CD4-positive, CD25-positive, alpha-beta regulatory T cell (primary cell): ENCODE results near the gene MTG2. TPM values are rescaled to one million over a fixed set of nuclear protein-coding genes. Genes with fewer than 3 reads are reported as not detected.

Experiments used
- ATAC-seq, 2 donors: fragments of 150-1000 bp; cut with Tn5 transposase; one replicate each; pipeline ENCODE4 v1.10.0; 2021; ENCODE audit warnings: low read depth in 2 of 2, moderate number of reproducible peaks in 2 of 2, moderate library complexity in 1 of 2
- DNase-seq, 3 donors: peaks; one replicate each; pipeline versions ENCODE4 v3.0.0 to v3.0.0-alpha.2; 2012 to 2022; ENCODE audit warnings: mixed read lengths in 1 of 3
- H3K27ac ChIP-seq: one replicate; pipeline ENCODE4 v1.7.0; 2013; ENCODE audit warnings: mild to moderate bottlenecking, low read length; ENCODE audit not compliant: insufficient read depth, poor library complexity, severe bottlenecking
- H3K27me3 ChIP-seq: one replicate; pipeline ENCODE4 v1.7.0; 2013; ENCODE audit warnings: low read length; ENCODE audit not compliant: control insufficient read depth, insufficient read depth
- H3K36me3 ChIP-seq: one replicate; pipeline ENCODE4 v1.7.0; 2013; ENCODE audit warnings: mild to moderate bottlenecking, low read length, moderate library complexity; ENCODE audit not compliant: control insufficient read depth, insufficient read depth
- H3K4me1 ChIP-seq: 2 replicates; pipeline ENCODE4 v1.7.0; 2013; ENCODE audit warnings: mild to moderate bottlenecking, low read length; ENCODE audit not compliant: insufficient read depth, control insufficient read depth, poor library complexity, severe bottlenecking
- H3K4me3 ChIP-seq: one replicate; pipeline ENCODE4 v1.7.0; 2013; ENCODE audit warnings: low read depth, mild to moderate bottlenecking, low read length, moderate library complexity
- H3K9me3 ChIP-seq, 2 experiments: 1 replicate in 1 of 2; 2 replicates in 1 of 2; pipeline ENCODE4 v1.7.0; 2013; ENCODE audit warnings: low read length in 2 of 2, mild to moderate bottlenecking in 1 of 2, moderate library complexity in 1 of 2; ENCODE audit not compliant: control insufficient read depth in 2 of 2
- H3K27ac Mint-ChIP-seq, 3 donors: one replicate each; pipeline ENCODE4 v1.8.0; 2020 to 2022; ENCODE audit warnings: mild to moderate bottlenecking in 3 of 3, mixed read lengths in 3 of 3, moderate library complexity in 2 of 3
- H3K27me3 Mint-ChIP-seq: one replicate; pipeline ENCODE4 v1.8.0; 2022; ENCODE audit warnings: mild to moderate bottlenecking, mixed read lengths
- H3K36me3 Mint-ChIP-seq: one replicate; pipeline ENCODE4 v1.8.0; 2020; ENCODE audit warnings: mixed read lengths
- H3K4me1 Mint-ChIP-seq, 4 donors: one replicate each; pipeline ENCODE4 v1.8.0; 2020 to 2022; ENCODE audit warnings: mixed read lengths in 4 of 4, mild to moderate bottlenecking in 1 of 4
- H3K4me3 Mint-ChIP-seq, 4 donors: one replicate each; pipeline ENCODE4 v1.8.0; 2020 to 2022; ENCODE audit warnings: mild to moderate bottlenecking in 4 of 4, mixed read lengths in 4 of 4, moderate library complexity in 3 of 4
- H3K9me3 Mint-ChIP-seq, 7 donors: one replicate each; pipeline ENCODE4 v1.8.0; 2020 to 2022; ENCODE audit warnings: mixed read lengths in 7 of 7, mild to moderate bottlenecking in 3 of 7, moderate library complexity in 2 of 7
- polyA plus RNA-seq, 4 donors: library from polyadenylated mRNA; unstranded; fragments of 300-500 nt; fragmentation: Illumina TruSeq; gene quantifications; one replicate each; pipeline ENCODE4 v1.2.3, GENCODE V29; 2021
- total RNA-seq: library from RNA; stranded (reverse); gene quantifications from one replicate; pipeline ENCODE4 v1.2.3, GENCODE V29; 2022

Gene MTG2
- total and polyA plus RNA-seq, 5 donors from 2014 or later, result 17.5 to 23.6 (median 18.9) TPM

DNA sequence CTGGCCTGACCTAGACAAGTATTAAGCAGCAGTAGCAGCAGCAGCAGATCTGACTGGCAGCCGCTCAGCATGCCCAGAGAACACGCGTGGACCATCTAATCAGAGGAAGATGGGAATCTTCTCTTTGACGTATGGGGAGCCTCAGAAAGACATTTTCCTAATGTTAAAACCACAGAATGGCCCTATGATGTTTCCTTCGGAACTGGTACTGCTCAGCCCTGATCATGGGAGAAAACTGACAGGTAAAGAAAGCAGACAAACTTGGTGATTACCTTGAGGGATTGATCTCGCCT is 45.8 kb upstream of the MTG2 start:
- peaks cover 84% of the 10 kb centered on the region for H3K36me3 ChIP-seq
- peak overlapping the region; percentile 61 to 84 (median 83) for H3K27ac Mint-ChIP-seq
- peaks cover 5 to 53% (median 40%) of the 10 kb centered on the region in 4 donors for H3K4me1 Mint-ChIP-seq
- no peaks in the 10 kb centered on the region for H3K9me3 Mint-ChIP-seq
- no peaks in the 10 kb centered on the region for H3K9me3 ChIP-seq
- H3K27ac ChIP-seq, result peak overlapping the region; percentile 25
- H3K36me3 Mint-ChIP-seq, result peaks cover 38% of the 10 kb centered on the region
- DNase-seq (no peak), ATAC-seq (no peak)
- H3K27me3 Mint-ChIP-seq, result peaks cover 3% of the 10 kb centered on the region
- no peaks in the 10 kb centered on the region for H3K27me3 ChIP-seq
- peaks cover 20% of the 10 kb centered on the region for H3K4me1 ChIP-seq
- H3K4me3 Mint-ChIP-seq, result peak overlapping the region in 2 of 4 donors; percentile 27 to 75
- no peak overlapping the region for H3K4me3 ChIP-seq

DNA sequence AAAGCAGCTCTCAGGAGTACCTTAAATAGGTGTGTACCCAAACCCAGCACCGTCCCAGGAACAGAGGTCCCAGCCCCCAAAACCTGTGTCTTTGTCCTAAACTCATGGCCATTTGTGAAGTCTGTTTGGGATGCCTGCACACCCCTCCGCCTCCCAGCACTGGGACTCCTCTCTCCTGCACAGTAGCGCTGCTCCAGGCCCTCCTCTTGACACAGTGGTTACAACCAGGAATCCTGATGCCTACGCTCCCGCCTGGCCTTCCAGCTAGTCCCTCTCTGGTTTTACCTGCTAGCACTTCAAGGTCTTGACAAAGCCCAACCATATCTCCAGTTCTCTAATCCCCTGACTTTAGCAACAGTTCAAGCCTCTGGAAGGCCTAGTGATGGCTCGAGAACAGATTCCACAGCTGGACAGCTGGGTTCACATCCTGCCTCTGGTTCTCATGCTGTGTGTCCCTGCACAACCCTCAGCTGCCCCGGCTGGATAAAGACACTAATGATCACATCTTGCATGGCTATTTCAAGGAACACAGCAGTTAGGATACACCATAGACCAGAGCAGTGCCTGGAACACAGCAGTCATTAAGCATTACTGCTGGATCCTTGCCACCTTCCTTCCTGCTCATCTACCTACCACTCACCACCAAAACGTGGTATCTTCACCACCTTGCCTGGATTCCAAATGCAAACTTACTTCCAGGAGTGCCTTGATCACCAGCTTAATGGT is 45.2 kb upstream of the MTG2 start:
- Mint-ChIP-seq H3K4me1 (peaks cover 5 to 50% (median 38%) of the 10 kb centered on the region in 4 donors), H3K9me3 (no peaks in the 10 kb centered on the region), H3K27me3 (peaks cover 5% of the 10 kb centered on the region), H3K36me3 (peaks cover 32% of the 10 kb centered on the region), H3K4me3 (peak overlapping the region in 1 of 4 donors; percentile 75), H3K27ac (peak overlapping the region in 2 of 3 donors; percentile 83 to 84)
- Histone ChIP-seq H3K9me3 (no peaks in the 10 kb centered on the region), H3K27me3 (no peaks in the 10 kb centered on the region), H3K27ac (no peak overlapping the region), H3K4me3 (no peak overlapping the region), H3K36me3 (peaks cover 78% of the 10 kb centered on the region), H3K4me1 (peaks cover 26% of the 10 kb centered on the region)
- ATAC-seq, result no peak
- no peak for DNase-seq

DNA sequence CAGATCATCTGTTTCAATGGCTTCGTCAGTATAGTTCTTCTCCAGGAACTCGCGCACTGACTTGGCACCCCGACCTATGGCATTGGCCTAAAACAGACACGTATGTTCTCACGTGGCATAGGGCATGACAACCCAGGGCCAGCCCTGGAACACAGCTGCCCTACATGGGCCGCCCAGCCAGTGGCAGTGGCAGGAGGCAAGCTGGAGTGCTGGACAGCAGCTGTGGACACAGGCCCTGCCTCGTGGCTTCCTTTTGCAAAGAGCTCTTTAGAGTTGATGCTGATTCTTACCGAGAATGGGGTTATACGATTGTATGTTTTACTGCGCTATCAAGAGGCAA is 44.7 kb upstream of the MTG2 start:
- Mint-ChIP-seq H3K27ac (peak overlapping the region in 2 of 3 donors; percentile 42 to 83), H3K4me3 (peak overlapping the region in 2 of 4 donors; percentile 37 to 38), H3K4me1 (peaks cover 5 to 50% (median 38%) of the 10 kb centered on the region in 4 donors), H3K9me3 (no peaks in the 10 kb centered on the region), H3K36me3 (peaks cover 32% of the 10 kb centered on the region), H3K27me3 (peaks cover 5% of the 10 kb centered on the region)
- no peaks in the 10 kb centered on the region for H3K9me3 ChIP-seq
- peaks cover 26% of the 10 kb centered on the region for H3K4me1 ChIP-seq
- ATAC-seq (no peak), DNase-seq (no peak)
- peaks cover 73% of the 10 kb centered on the region for H3K36me3 ChIP-seq
- no peaks in the 10 kb centered on the region for H3K27me3 ChIP-seq
- no peak overlapping the region for H3K27ac ChIP-seq
- H3K4me3 ChIP-seq, result no peak overlapping the region

DNA sequence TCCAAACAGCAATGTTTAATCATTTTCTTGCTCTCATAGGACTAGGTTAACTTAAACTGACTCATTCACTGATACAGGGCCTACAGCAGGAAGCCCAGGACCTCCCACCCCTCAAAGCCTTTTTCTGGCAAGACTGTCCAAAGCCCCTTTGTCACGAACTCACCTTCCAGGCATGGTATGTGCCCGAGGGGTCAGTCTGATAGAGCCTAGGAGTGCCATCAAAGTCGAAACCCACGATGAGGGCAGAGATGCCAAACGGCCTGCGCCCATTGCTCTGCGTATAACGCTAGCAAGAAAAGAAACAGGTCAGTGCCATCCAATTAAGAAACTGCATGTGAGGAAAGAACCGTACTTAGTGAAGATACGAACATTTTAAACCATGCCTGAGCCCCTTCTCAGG is 43.9 kb upstream of the MTG2 start:
- H3K27me3 Mint-ChIP-seq, result peaks cover 5% of the 10 kb centered on the region
- peaks cover 32% of the 10 kb centered on the region for H3K36me3 Mint-ChIP-seq

DNA sequence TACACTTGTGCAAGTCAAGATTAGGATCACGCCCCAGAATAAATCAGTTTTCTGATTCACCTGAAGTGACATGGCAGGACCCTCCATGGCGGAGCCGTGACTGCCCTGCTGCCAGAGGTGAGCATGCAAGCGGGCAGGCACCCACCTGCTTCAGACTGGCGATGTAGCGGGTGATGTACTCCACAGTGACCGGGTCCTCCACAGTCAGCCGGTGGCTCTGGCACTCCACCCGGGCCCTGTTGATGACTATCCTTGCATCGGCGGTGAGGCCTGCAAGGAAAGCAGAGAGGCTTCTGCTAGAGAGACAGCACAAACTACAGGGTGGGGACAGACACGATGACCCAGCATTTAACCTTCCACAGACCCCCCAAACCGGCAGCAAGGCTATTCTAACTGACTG is 43.2 kb upstream of the MTG2 start:
- H3K9me3 Mint-ChIP-seq, result no peaks in the 10 kb centered on the region
- H3K27me3 Mint-ChIP-seq, result peaks cover 5% of the 10 kb centered on the region
- H3K27ac Mint-ChIP-seq, result peak overlapping the region in 1 of 3 donors; percentile 96
- peaks cover 62% of the 10 kb centered on the region for H3K36me3 ChIP-seq
- H3K4me3 ChIP-seq, result no peak overlapping the region
- no peaks in the 10 kb centered on the region for H3K27me3 ChIP-seq
- H3K36me3 Mint-ChIP-seq, result peaks cover 29% of the 10 kb centered on the region
- peaks cover 5 to 50% (median 40%) of the 10 kb centered on the region in 4 donors for H3K4me1 Mint-ChIP-seq
- DNase-seq, result no peak
- H3K4me1 ChIP-seq, result peaks cover 29% of the 10 kb centered on the region
- no peaks in the 10 kb centered on the region for H3K9me3 ChIP-seq
- peak overlapping the region in 2 of 4 donors; percentile 39 to 97 for H3K4me3 Mint-ChIP-seq
- no peak for ATAC-seq
- peak overlapping the region; percentile 18 for H3K27ac ChIP-seq

More for the DNA sequence above, 43.9 kb upstream of the MTG2 start:
- H3K9me3 Mint-ChIP-seq, result no peaks in the 10 kb centered on the region
- H3K36me3 ChIP-seq, result peaks cover 68% of the 10 kb centered on the region
- DNase-seq (no peak), ATAC-seq (no peak)
- H3K27ac Mint-ChIP-seq, result peak overlapping the region in 1 of 3 donors; percentile 41
- peak overlapping the region; percentile 10 for H3K27ac ChIP-seq
- no peaks in the 10 kb centered on the region for H3K27me3 ChIP-seq
- H3K4me1 Mint-ChIP-seq, result peaks cover 5 to 49% (median 38%) of the 10 kb centered on the region in 4 donors
- peaks cover 26% of the 10 kb centered on the region for H3K4me1 ChIP-seq
- H3K4me3 ChIP-seq, result no peak overlapping the region
- no peaks in the 10 kb centered on the region for H3K9me3 ChIP-seq
- H3K4me3 Mint-ChIP-seq, result no peak overlapping the region

DNA sequence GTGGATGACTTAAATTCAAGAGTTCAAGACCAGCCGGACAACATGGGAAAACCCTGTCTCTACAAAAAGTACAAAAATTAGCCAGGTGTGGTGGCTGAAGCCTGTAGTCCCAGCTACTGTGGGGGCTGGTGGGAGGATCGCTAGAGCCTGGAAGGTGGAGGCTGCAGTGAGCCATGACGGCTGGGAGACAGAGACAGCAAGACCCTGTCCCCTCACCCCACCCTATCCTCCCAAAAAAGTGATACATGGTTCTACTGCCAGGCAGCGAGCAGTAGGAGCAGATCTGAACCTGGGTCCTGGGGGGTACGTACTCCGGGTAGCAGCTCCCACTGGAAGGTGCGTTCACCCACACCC is 41.8 kb upstream of the MTG2 start:
- Histone ChIP-seq H3K9me3 (no peaks in the 10 kb centered on the region), H3K27me3 (no peaks in the 10 kb centered on the region), H3K4me3 (peak overlapping the region; percentile 89), H3K36me3 (peaks cover 48% of the 10 kb centered on the region), H3K4me1 (peaks cover 38% of the 10 kb centered on the region), H3K27ac (peak overlapping the region; percentile 78)
- ATAC-seq, result no peak
- peak overlapping the region; percentile 83 to 98 (median 94) for H3K4me3 Mint-ChIP-seq
- H3K4me1 Mint-ChIP-seq, result peaks cover 5 to 64% (median 48%) of the 10 kb centered on the region in 4 donors
- H3K36me3 Mint-ChIP-seq, result peaks cover 29% of the 10 kb centered on the region
- no peaks in the 10 kb centered on the region for H3K9me3 Mint-ChIP-seq
- H3K27ac Mint-ChIP-seq, result peak overlapping the region; percentile 60 to 96 (median 94)
- peaks cover 5% of the 10 kb centered on the region for H3K27me3 Mint-ChIP-seq
- no peak for DNase-seq

DNA sequence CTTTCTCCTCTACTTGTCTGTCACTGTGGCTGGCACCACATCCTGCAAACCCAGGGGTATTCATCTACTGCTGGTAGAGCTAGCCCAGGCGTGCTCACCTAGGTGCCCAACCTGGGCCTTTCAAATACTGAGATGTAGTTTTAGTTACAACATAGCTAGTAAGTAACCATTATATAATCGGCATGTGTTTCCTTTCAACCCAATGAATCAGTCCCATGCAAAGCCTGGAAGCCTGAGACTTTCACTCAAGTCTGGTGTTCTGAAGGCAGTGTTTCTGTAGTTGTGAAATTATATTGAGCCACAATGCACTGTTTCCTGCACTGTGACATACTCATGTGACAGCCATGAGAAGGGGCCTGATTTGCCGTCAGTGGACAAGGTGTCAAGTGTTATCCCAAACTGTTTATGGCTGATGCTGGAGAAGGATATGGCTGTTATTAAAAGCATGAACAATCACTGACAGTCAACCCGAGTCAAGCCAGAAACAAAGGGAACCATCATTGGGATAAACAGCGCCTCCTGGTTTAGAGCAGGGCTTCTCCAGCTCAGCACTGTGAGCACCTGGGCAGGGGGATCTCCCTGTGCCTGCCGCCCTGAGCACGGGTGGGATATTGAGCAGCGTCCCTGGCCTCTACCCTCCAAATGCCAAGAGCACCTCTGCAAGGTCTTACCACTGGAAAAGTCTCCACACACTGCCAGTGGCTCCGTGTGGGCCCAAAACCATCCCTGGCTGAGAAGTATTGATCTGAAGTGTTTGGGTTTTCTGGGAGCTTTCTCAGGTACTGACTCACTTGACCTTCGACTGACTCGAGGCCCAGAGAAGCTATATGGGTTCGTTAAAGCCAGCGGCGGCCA is 41.2 kb upstream of the MTG2 start:
- ATAC-seq (no peak), DNase-seq (peak in 2 of 3 donors; percentile 21 to 46)
- Histone ChIP-seq H3K9me3 (no peaks in the 10 kb centered on the region), H3K27ac (peak overlapping the region; percentile 78), H3K4me3 (peak overlapping the region; percentile 89), H3K27me3 (no peaks in the 10 kb centered on the region), H3K4me1 (peaks cover 38% of the 10 kb centered on the region), H3K36me3 (peaks cover 42% of the 10 kb centered on the region)
- H3K36me3 Mint-ChIP-seq, result peaks cover 27% of the 10 kb centered on the region
- H3K4me1 Mint-ChIP-seq, result peaks cover 4 to 65% (median 48%) of the 10 kb centered on the region in 4 donors
- H3K27ac Mint-ChIP-seq, result peak overlapping the region; percentile 88 to 96 (median 94)
- H3K27me3 Mint-ChIP-seq, result peaks cover 5% of the 10 kb centered on the region
- no peaks in the 10 kb centered on the region for H3K9me3 Mint-ChIP-seq
- peak overlapping the region; percentile 83 to 98 (median 94) for H3K4me3 Mint-ChIP-seq
